HG02938 (cell line): ENCODE measurements around the gene CLMN.
A peak's percentile ranks its signal among the peaks of the same experiment; 100 is the strongest.
"Not testable (repeated sequence)": the region's sequence is repeated elsewhere in the genome, so short reads cannot be mapped to it uniquely, and the experiment has no call there.

ENCODE experiments used
- ATAC-seq: cut with Tn5 transposase; IDR thresholded peaks from one replicate; pipeline ENCODE4 v1.9.1; 2021; ENCODE audit warnings: mild to moderate bottlenecking, moderate library complexity; ENCODE audit not compliant: unreplicated experiment

The CLMN gene

DNA sequence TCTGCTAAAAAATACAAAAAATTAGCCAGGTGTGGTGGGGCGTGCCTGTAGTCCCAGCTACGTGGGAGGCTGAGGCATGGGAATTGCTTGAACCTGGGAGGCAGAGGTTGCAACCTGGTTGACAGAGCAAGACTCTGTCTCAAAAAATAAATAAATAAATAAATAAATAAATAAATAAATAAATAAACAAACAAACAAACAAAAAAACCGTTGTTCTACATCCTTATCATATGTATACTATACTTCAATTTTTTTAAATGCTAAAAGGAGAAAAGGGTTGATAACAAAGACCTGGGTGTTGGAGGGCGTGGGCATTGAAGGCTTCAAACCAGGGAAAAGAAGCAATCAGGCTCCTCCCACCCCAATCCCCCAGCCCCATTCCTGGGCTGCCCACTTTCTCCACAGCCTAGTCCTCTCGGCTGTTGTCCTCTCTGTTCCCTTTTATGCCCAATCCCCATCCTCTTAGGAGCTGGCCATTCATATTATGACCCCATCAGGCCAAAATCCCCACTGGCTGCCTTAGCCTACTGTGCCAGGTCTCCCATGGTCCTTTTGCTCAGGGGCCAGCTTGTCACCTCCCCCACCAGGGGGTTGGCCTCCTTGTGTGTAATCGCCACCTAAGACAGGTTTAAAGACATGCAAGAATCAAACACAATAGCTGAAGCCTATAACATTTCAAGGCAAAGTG, 30.2 kb downstream of the CLMN start:
- ATAC-seq, result no peak

DNA sequence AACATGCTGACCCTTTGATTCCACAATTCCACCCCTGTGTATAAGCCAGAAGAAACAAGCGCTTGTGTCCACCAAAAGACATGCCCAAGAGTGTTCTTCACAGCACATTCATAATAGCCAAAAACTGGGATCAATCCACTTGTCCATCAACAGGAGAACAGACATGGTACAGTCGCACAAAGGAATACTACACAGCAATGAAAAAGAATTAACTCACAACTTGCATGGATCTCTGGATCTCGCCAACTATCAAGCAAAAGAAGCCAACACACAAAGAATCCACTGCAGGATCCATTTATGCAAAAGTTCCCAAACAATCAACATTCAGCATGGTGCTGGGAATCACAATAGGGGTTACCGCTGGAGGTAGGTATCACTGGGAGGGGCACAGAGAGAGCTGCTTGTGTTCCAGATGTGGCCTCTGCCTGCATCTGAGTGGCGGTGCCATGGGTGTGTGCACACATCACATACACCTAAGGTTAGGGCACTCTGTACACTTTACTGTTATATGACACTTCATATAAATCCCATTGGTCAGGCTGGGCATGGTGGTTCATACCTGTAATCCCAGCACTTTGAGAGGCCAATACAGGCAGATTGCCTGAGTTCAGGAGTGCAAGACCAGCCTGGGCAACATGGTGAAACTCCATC, 30.9 kb downstream of the CLMN start:
- ATAC-seq, result no peak

DNA sequence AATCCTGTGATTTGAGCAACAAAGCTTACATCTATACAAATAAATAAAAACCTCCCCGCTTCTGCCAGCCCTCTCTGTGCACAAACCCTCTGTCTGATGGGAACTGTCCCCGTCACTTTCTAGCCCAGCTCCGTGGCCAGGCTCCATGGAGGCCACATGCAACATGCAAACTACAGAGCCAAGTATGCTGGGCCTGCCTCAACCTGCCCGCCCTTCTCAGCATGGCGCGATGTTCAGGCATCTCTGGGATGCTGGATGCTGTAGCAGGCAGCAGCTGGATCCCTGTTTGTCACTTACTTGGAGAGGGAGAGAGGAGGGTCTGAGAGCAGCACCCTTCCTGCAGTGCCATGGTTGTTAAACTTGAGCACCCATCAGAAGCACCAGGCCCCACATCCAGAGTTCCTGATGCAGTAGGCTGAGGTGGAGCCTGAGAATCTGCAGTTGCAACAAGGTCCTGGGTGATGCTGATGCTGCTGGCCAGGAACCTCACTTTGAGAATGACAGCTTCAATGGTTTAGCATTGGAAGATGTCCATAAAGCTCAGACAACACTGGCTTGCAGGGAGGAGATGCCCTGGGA, 32.4 kb downstream of the CLMN start:
- no peak for ATAC-seq

DNA sequence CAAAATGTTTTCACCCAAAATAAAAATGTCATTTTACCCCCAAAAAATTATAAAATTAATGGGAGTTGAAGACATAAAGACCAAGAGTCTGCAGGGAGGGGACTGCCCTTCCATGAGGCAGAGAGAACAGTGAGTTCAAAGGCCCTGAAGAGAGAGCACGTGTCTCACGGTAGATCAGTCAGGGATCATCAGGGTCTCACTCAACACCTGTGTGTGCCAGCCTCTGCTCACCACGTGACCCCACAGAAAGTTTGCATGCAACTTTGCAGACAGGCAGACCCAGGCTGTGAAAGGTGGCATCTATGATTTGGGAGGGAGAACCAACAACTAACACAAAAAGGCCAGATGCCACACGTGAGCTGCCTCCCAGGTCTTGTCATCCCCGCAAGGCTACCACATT, 33.1 kb downstream of the CLMN start:
- ATAC-seq, result no peak

DNA sequence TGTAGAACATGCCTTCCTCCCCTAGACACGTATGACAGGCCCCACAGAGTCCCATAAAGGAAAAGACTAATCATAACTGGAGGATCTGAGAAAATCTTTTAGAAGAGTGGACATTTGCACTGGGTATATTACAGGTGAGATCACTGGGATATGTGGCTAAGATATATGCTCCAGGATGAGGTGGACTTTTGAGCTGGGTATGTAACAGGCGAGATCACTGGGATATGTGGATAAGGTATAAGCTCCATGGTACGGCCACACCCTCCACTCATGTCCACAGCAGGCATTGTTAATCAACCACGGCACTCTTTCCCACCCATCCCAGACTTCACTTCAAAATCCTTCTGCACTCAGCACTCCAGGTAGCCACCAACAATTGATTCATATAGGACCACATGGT, 34.1 kb downstream of the CLMN start:
- ATAC-seq, result no peak

DNA sequence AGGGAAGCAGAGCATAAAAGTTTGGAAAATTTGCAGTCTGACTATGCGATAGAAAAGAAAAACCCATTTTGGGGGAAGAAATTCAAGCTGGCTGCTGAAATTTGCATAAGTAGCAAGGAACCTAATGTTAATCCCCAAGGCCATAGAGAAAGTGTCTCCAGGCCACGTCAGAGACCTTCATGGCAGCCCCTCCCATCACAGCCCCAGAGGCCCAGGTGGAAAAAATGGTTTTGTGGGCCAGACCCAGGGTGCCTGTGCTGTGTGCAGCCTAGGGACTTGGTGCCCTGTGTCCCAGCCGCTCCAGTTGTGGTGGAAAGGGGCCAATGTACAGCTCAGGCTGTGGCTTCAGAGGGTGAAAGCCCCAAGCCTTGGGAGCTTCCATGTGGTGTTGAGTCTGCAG, 35.9 kb downstream of the CLMN start:
- ATAC-seq, result not testable (repeated sequence)

DNA sequence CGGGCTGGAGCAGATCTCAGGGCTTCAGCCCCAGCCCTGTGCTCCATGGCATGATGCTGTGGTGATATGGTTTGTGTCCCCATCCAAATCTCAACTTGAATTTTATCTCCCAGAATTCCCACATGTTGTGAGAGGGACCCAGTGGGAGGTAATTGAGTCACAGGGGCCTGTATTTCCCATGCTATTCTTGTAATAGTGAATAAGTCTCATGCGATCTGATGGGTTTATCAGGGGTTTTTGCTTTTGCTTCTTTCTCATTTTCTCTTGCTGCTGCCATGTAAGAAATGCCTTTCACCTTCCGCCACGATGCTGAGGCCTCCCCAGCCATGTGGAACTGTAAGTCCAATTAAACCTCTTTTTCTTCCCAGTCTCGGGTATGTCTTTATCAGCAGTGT, 36.7 kb downstream of the CLMN start:
- ATAC-seq, result not testable (repeated sequence)

DNA sequence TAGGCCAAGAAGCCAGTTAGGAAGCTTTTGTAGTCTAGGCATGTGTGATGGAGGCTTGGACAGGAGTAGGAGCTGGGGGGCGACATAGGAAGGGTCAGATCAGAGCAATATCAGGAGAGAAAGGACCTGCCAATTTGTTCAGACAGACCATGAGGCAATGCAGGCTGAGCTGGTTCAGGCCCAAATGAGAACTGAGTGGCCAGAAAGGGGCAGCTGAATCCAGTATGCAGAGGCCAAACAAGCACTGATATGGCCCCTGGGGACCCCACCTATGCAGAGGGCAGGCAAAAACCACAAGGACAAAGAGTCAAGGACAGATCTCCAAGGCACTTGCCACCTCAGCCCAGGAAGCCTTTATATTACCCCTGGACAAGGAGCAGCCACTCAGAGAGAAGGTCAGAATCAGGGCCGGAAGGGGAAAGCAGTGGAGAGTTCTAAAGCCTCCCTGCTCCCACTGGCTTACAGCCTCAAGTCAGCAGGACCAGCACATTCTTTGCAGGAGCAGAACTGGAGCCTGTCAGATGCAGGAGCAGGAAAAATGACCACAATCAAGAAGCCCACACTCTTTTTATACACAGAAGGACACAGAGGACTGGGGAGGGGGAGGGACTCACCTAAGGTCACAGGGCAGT, 37.2 kb downstream of the CLMN start:
- no peak for ATAC-seq

DNA sequence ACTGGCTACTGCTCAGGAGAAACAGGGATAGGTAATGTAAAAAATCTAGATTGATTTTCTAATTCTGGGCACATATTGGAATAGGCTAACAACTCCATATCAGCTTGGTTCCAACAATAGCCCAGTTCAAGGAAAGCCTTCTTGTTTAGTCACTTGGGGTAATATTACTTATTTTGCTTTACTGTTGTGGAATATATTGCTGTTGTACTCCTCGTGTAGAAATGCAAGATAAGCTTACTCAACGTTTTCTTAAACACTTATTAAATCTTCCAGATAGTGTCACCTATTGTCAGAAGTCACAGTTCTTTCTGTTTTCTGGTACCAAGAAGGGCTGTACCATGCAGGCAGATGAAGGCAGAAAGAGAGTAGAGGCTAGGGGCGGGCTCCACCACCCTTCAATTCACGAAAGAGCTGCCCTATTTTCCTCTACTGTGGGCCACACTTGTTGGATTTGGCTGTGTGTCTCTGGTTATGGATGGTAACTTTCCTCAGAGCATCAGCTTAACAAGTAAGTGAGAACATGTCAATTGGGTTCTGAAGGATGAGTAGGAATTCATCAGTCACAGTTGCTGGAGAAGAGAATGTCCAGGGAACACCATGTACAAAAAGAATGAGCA, 38.0 kb downstream of the CLMN start:
- no peak for ATAC-seq

DNA sequence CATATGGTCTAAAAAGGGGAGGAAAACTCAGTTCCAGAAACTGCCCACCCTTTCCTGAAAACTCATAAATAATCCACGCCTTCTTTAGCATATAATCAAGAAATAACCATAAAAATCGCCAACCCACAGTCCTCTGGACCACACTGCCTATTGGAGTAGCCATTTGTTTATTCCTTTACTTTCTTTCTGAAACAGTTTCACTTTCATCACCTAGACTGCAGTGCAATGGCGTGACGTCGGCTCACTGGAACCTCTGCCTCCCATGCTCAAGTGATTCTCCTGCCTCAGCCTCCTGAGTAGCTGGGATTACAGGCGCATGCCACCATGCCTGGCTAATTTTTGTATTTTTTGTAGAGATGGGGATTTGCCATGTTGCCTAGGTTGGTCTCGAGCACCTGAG, 44.2 kb downstream of the CLMN start:
- ATAC-seq, result no peak

DNA sequence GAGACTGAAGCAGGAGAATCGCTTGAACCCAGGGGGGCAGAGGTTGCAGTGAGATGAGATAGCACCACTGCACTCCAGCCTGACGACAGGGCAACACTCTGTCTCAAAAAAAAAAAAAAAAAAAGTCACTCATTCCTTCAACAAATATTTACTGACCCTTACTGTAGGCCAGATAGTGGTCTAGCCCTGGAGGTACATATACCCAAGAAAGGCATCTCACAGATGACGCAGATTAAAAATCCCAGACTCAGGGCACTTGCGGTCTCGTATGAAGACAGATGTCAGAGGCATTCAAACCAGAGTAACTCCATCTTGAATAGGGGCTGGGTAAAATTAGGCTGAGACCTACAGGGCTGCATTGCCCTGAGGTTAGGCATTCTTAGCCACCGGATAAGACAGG, 44.8 kb downstream of the CLMN start:
- ATAC-seq, result no peak

DNA sequence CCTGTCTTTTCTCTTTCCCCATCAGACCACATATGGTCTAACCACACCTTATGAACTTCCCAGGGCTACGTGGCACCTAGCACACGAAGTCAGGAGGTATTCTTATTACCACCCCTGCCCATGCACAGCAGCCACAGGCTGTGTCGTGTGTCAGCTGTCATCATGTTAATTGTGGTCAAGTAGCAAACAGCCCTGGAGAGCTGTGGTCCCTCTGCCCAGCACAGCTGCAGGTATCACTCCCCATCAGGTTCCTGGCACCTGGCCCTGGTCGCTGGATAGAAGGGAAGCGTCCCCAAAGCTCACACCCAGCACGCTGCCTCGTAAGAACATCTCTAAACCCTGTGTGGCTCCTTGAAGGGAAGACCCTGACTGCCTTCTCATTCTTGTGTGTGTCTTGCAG, 45.4 kb downstream of the CLMN start:
- ATAC-seq, result no peak

DNA sequence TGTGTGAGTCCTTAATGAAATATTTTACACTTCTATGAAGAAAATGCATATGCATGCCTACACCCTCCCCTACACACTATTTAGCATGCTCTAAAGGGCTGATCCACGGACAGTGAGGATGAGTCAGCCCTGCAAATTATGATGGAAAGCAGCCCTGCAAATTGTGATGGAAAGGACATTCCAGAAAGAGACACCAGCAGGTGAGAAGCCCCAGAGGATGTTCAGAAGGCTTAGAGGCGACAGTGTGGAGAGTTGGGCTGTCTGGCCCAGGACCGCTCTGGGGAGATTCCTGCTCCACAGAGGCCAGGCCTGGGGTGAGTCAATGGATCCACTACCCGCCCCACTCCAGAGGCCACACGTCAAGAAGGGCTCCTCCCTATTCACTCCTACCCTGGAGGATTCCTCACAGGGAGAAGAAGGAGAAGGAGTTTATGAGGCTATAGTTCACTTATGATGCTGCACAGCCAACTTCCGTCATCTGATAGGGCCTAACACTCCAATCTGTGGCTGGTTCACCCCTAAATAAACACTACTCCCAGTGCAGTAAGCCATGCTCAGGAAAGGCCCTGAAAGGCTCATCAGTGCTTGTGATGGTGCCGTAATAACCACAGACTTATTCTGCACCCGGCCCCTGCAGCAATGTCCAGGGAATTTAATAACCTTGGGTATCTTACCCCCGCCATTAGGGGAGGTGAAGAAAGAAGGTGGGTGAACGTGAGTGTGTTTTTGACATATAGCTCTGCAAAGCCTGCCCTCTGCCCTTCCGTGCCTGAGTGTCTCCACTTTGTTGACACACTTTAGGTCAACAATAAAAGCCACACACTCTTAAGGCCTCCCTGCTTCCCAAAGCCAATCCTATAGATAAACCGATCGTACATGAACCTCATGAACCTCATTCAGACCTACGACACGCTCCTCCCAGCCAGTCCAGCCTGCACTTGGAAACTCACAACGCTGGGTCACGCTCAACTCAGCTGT, 46.4 kb downstream of the CLMN start:
- no peak for ATAC-seq

DNA sequence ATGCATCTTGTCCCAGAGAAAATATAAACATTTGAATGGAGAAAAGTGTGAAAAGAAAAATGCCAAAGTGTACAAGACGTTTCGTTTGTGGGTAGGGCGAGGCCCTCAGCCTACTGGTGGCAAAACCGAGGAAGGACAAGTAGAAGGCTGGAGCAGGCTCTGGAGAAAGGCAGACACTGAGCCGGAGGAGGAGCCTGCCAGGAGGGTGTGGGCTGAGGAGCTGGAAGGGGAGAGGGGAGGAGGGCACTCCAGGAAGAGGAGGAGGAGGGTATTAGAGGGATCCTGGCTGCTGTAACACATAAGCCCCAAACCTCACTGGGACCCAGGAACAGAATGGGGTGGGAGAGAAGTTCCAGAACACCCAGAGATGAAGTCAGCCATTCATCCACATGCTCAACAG, 47.7 kb downstream of the CLMN start:
- ATAC-seq, result no peak

DNA sequence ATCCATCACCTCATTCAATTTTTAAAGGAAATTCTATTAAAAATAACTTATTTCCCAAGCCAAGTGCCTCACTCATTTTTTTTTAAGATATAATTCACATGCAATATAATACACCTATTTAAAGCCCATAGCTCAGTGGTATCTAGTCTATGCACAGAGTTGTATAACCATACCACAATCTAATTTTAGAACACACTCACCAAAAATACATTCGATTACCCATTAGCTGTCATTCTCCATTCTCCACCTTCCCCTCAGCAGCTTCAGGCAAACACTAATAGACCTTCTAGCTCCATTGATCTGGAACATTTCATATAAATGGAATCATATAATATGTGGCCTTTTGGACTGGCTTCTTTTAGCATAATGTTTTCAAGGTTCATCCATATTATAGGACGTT, 49.5 kb downstream of the CLMN start:
- peak; percentile 35 for ATAC-seq

DNA sequence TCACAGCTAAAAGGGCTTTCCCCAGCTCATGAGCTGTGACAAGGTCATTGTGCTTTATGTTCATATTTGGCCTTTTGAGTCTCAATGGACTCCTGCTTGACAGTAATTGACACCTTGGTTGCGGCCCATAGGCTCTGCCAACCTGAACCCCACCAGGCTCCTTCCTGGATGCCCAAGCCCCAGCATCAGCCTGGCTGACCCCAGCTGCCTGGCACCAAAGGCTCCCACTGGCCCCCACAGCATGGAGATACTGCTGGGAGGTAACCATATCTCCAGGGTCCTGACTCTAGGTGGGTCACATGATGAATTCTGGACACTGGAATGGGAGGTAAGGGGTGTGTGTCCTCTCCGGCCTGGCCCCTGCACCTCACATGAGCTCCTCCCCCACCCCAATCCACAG, 50.2 kb downstream of the CLMN start:
- no peak for ATAC-seq

DNA sequence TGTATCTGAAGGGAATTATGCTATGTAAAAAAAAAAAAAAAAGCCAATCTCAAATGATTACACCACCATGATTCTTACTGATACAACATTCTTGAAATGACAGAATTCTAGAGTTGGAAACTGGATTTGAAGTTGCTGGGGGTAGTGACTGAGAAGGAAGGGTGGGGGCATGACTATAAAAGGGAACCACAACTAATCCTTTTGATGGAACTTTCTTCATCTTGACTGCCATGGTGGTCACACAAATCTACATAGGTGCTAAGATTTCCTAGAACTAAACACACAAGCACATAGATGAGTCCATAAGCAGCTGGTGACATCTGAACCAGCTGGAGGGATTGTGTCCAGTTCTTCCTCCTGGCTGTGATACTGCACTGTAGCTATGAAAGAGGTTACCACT, 51.4 kb downstream of the CLMN start:
- ATAC-seq, result no peak

DNA sequence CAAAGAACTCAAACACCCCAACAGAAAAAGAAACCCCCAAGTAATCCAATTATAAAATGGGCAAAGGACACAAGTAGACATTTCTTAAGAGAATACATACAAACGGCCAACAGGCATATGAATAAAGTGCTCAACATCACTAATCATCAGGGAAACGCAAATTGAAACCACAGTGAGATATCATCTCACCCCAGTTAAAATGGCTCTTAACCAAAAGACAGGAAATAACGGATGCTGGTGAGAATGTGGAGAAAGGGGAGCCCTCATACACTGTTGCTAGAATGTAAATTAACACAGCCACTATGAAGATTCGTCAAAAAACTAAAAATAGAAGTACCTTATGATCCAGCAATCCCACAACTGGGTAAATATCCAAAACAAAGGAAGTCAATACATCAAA, 52.4 kb downstream of the CLMN start:
- ATAC-seq, result no peak

DNA sequence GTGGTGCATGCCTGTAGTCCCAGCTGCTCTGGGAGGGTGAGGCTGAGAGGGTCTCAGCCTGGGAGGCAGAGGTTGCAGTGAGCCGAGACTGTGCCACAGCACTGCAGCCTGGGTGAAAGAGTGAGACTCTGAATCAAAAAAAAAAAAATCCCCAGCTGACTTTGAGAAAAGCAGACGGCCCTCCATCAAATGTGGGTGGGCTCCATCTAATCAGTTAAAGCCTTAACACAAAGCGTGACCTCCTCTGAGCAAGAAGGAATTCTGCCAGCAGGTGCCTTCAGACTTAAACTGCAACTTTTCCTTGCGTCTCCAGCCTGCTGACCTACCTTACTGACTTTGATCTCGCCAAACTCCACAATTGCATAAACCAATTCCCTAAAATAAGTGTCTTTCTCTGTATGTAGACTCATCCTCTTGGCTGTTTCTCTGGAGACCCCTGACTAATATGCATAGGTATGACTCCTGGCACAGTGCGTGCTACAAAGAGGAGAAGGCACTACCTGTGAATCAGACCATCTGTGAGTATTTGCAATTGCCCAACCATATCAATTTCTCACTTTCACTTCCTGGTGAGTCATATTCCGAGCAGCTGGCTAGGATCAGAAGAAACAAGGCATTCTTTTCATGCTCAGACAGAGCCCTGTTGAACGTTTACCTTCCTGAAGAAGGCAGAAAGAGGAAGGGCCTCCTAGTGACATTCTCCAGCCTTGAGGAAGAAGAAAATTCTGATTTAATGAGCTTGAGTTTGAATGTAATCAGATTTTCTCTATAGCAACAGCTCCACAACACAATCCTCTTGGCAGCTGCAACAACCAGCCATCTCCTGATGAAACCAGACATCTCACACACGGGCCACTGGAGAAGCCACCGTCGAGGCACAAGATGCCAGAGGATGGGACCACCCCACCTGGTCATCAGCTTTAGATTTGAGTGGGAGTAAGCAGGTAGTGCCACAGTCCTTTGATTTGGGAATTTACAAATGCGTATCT, 54.3 kb downstream of the CLMN start:
- peak; percentile 93 for ATAC-seq
